HCT116 (cell line): Measurements from ENCODE around the gene PTPRJ. TPM values are rescaled to one million over a fixed set of nuclear protein-coding genes. Genes with fewer than 3 reads are reported as not detected.

Experiments used
- ATAC-seq: fragments of 200-7000 bp; cut with Tn5 transposase; 2 replicates; pipeline ENCODE4 v1.9.1; 2020; ENCODE audit warnings: mild to moderate bottlenecking, moderate library complexity
- BruUV-seq: library from RNA; stranded (reverse); fragments of 400-500 nt; replicated peaks from 2 replicates; lab custom pipeline; 2021; lab: Mats Ljungman, UMichigan
- CTCF ChIA-PET: fragments of 300-600 bp; sonication (Branson Sonifier 250); formaldehyde crosslinking; loops from one replicate; lab custom pipeline; 2021; ENCODE audit warnings: antibody characterized with exemption; lab: Charles Lee
- POLR2A ChIA-PET: fragments of 300-600, 350-600 bp; sonication (Branson Sonifier 250); formaldehyde crosslinking; loops from one replicate; lab custom pipeline; 2021; ENCODE audit warnings: antibody characterized with exemption; lab: Charles Lee
- RAD21 ChIA-PET, 2 experiments: fragments of 300-600 bp; sonication (Branson Sonifier 250); formaldehyde crosslinking; loops; one replicate each; lab custom pipeline; 2023; ENCODE audit warnings: low total read pairs in 2 of 2; ENCODE audit not compliant: uncharacterized antibody in 2 of 2, unreplicated experiment in 2 of 2, low non-redundant PET in 1 of 2; lab: Charles Lee
- DNase-seq: peaks from one replicate; pipeline ENCODE4 v3.0.0-alpha.2; 2010; ENCODE audit warnings: low read depth, low spot score
- H2AFZ ChIP-seq: fragments of 200-600 bp; shearing (Covaris generic), sonication (generic); 2 replicates; pipeline ENCODE4 v1.6.1; 2017; ENCODE audit warnings: low read depth, mixed run types, mixed read lengths, antibody characterized with exemption, low read length; ENCODE audit not compliant: poor library complexity, severe bottlenecking
- H3K27ac ChIP-seq: 2 replicates; pipeline ENCODE4 v1.5.1; 2012; ENCODE audit warnings: low read depth, low read length
- H3K27me3 ChIP-seq: fragments of 200-600 bp; sonication (generic); 2 replicates; pipeline ENCODE4 v1.6.1; 2016; ENCODE audit warnings: mixed run types, low read length, mixed read lengths; ENCODE audit not compliant: insufficient read depth
- H3K36me3 ChIP-seq, 2 experiments: fragments of 200-500 bp in 1 of 2; fragments of 200-600 bp in 1 of 2; sonication (Bioruptor generic) in 1 of 2; sonication (generic) in 1 of 2; 2 replicates each; pipeline versions ENCODE4 v1.5.1 to v1.6.1; 2014 to 2016; ENCODE audit warnings: low read length in 2 of 2, inconsistent platforms in 1 of 2, mixed read lengths in 1 of 2, mixed run types in 1 of 2; ENCODE audit not compliant: insufficient read depth in 2 of 2, control insufficient read depth in 1 of 2
- H3K4me1 ChIP-seq, 2 experiments: fragments of 200-600 bp in 1 of 2; sonication (generic) in 1 of 2; 2 replicates each; pipeline versions ENCODE4 v1.5.1 to v1.6.1; 2012 to 2017; ENCODE audit warnings: low read length in 2 of 2, inconsistent platforms in 1 of 2, mild to moderate bottlenecking in 1 of 2, mixed read lengths in 1 of 2, mixed run types in 1 of 2, moderate library complexity in 1 of 2; ENCODE audit not compliant: insufficient read depth in 2 of 2, control insufficient read depth in 1 of 2
- H3K4me2 ChIP-seq: fragments of 200-600 bp; sonication (generic); 2 replicates; pipeline ENCODE4 v1.6.1; 2017; ENCODE audit warnings: mixed run types, low read length, mixed read lengths
- H3K4me3 ChIP-seq, 2 experiments: fragments of 200-600 bp in 1 of 2; sonication (generic) in 1 of 2; replicated peaks in 1 of 2; 2 replicates each; pipeline ENCODE4 v1.5.1; 2011 to 2016; ENCODE audit warnings: low read length in 2 of 2, control low read depth in 1 of 2, low read depth in 1 of 2, mild to moderate bottlenecking in 1 of 2, mixed read lengths in 1 of 2, mixed run types in 1 of 2
- H3K79me2 ChIP-seq: fragments of 200-600 bp; sonication (generic); 2 replicates; pipeline ENCODE4 v1.6.1; 2017; ENCODE audit warnings: mild to moderate bottlenecking, mixed run types, low read length, moderate library complexity, mixed read lengths; ENCODE audit not compliant: insufficient read depth
- H3K9ac ChIP-seq: fragments of 200-600 bp; sonication (generic); 2 replicates; pipeline ENCODE4 v1.6.1; 2016; ENCODE audit warnings: low read length, mixed read lengths
- H3K9me2 ChIP-seq: fragments of 200-600 bp; sonication (generic), shearing (Covaris generic); 2 replicates; pipeline ENCODE4 v1.6.1; 2017; ENCODE audit warnings: mixed run types, mild to moderate bottlenecking, moderate library complexity; ENCODE audit not compliant: insufficient read depth
- H3K9me3 ChIP-seq, 2 experiments: fragments of 200-500 bp in 1 of 2; fragments of 200-600 bp in 1 of 2; sonication (Bioruptor generic) in 1 of 2; sonication (generic) in 1 of 2; 2 replicates each; pipeline ENCODE4 v1.6.1; 2014 to 2017; ENCODE audit warnings: low read length in 2 of 2, mixed read lengths in 2 of 2, inconsistent platforms in 1 of 2, low read depth in 1 of 2, mild to moderate bottlenecking in 1 of 2, mixed run types in 1 of 2, moderate library complexity in 1 of 2; ENCODE audit not compliant: control insufficient read depth in 1 of 2, insufficient read depth in 1 of 2
- H4K20me1 ChIP-seq: fragments of 200-600 bp; sonication (generic), shearing (Covaris generic); 2 replicates; pipeline ENCODE4 v1.6.1; 2017; ENCODE audit warnings: mixed run types, mild to moderate bottlenecking, moderate library complexity; ENCODE audit not compliant: insufficient read depth
- ELF1 ChIP-seq: IDR thresholded peaks from 2 replicates; pipeline ENCODE4 v1.6.1; 2012; ENCODE audit warnings: low read depth, borderline replicate concordance
- EZH2 ChIP-seq: fragments of 200-600 bp; sonication (generic); IDR thresholded peaks from 2 replicates; pipeline ENCODE4 v1.6.1; 2017; ENCODE audit warnings: antibody characterized with exemption, mixed run types
- EZH2phosphoT487 ChIP-seq: fragments of 200-600 bp; IDR thresholded peaks from 2 replicates; pipeline ENCODE4 v1.6.1; 2018; ENCODE audit warnings: antibody characterized with exemption, borderline replicate concordance
- JUND ChIP-seq: IDR thresholded peaks from 2 replicates; pipeline ENCODE4 v1.6.1; 2012
- POLR2A ChIP-seq: IDR thresholded peaks from 2 replicates; pipeline ENCODE4 v1.7.0; 2011; ENCODE audit warnings: borderline replicate concordance; ENCODE audit not compliant: insufficient read depth, insufficient read length; ENCODE audit errors: extremely low read depth
- POLR2AphosphoS5 ChIP-seq: IDR thresholded peaks from 2 replicates; pipeline ENCODE4 v1.6.1; 2011; ENCODE audit warnings: mild to moderate bottlenecking, low read depth, low read length, moderate library complexity
- RAD21 ChIP-seq: IDR thresholded peaks from 2 replicates; pipeline ENCODE4 v1.6.1; 2012; ENCODE audit warnings: low read depth, mild to moderate bottlenecking
- SIN3A ChIP-seq: IDR thresholded peaks from 2 replicates; pipeline ENCODE4 v1.6.1; 2012; ENCODE audit warnings: low read depth
- SP1 ChIP-seq: IDR thresholded peaks from 2 replicates; pipeline ENCODE4 v1.6.1; 2012; ENCODE audit warnings: low read depth
- TCF7L2 ChIP-seq: IDR thresholded peaks from 2 replicates; pipeline ENCODE4 v1.7.0; 2011; ENCODE audit warnings: borderline replicate concordance, inconsistent platforms; ENCODE audit not compliant: insufficient read depth, insufficient read length; ENCODE audit errors: extremely low read depth
- ZNF274 ChIP-seq: fragments of 200-500 bp; sonication (Bioruptor generic); IDR thresholded peaks from 2 replicates; pipeline ENCODE4 v1.6.1; 2014; ENCODE audit warnings: mild to moderate bottlenecking, low read depth, low read length, inconsistent platforms
- intact Hi-C: fragments of 100-400 bp; cut with micrococcal nuclease; formaldehyde crosslinking; loops from 2 replicates; pipeline ENCODE4 v1.10.0; 2022
- total RNA-seq: library from RNA; stranded (reverse); gene quantifications from one replicate; pipeline ENCODE4 v1.2.1, GENCODE V29; 2021; ENCODE audit not compliant: unreplicated experiment
- TF ChIP-seq, protein P1 (sequence below): IDR thresholded peaks from 2 replicates; pipeline ENCODE4 v1.6.1; 2011; ENCODE audit warnings: mild to moderate bottlenecking, low read length, moderate library complexity; ENCODE audit not compliant: insufficient replicate concordance; ENCODE audit errors: extremely low read depth
- TF ChIP-seq, protein P2 (sequence below), 3 experiments: fragments of 200-600 bp in 1 of 3; sonication (generic) in 1 of 3; IDR thresholded peaks in 2 of 3; conservative IDR thresholded peaks in 1 of 3; 2 replicates each; pipeline ENCODE4 v1.5.1; 2012 to 2017; ENCODE audit warnings: low read depth in 2 of 3, low read length in 2 of 3, antibody characterized with exemption in 1 of 3, borderline replicate concordance in 1 of 3, control low read depth in 1 of 3, mild to moderate bottlenecking in 1 of 3, mixed read lengths in 1 of 3, mixed run types in 1 of 3, moderate library complexity in 1 of 3; ENCODE audit not compliant: insufficient read depth in 1 of 3
- TF ChIP-seq, protein P3 (sequence below): IDR thresholded peaks from 2 replicates; pipeline ENCODE4 v1.6.1; 2012

Gene PTPRJ
- total RNA-seq, 1 experiment from 2014 or later = 19.1 TPM

DNA sequence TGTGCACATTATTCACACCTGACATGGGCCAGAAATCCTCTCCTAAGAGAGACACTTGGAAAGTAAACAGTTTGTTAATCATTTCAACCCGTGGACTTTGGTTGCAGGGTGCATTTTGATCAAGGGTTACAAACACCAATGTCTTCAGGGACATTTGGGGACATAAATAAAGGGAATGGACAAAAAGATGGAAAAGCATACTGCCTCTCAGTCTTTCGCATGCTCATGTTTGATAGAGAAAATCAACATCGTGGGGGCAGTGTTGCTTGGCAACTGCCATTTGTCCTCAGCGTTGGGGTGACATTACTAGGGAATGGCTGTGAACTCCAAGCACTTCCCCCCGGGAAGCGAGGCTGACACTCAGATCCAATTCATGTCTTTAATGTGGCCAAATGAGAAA is 121.6 kb downstream of the PTPRJ start:
- Histone ChIP-seq H3K4me2 (no peak overlapping the region), H3K79me2 (no peaks in the 10 kb centered on the region; the same call in 1 of the 2 replicates)
- CTCF ChIA-PET = no interaction called here

More for the DNA sequence above, 121.6 kb downstream of the PTPRJ start:
- TF ChIP-seq JUND (no peak), SP1 (no peak), POLR2AphosphoS5 (no peak), POLR2A (no peak), EZH2phosphoT487 (no peak), ZNF274 (no peak), EZH2 (no peak), SIN3A (no peak), ELF1 (no peak), RAD21 (no peak), TCF7L2 (no peak)
- TF ChIP-seq, protein P1, sequence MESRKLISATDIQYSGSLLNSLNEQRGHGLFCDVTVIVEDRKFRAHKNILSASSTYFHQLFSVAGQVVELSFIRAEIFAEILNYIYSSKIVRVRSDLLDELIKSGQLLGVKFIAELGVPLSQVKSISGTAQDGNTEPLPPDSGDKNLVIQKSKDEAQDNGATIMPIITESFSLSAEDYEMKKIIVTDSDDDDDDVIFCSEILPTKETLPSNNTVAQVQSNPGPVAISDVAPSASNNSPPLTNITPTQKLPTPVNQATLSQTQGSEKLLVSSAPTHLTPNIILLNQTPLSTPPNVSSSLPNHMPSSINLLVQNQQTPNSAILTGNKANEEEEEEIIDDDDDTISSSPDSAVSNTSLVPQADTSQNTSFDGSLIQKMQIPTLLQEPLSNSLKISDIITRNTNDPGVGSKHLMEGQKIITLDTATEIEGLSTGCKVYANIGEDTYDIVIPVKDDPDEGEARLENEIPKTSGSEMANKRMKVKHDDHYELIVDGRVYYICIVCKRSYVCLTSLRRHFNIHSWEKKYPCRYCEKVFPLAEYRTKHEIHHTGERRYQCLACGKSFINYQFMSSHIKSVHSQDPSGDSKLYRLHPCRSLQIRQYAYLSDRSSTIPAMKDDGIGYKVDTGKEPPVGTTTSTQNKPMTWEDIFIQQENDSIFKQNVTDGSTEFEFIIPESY = no peak
- TF ChIP-seq, protein P2, sequence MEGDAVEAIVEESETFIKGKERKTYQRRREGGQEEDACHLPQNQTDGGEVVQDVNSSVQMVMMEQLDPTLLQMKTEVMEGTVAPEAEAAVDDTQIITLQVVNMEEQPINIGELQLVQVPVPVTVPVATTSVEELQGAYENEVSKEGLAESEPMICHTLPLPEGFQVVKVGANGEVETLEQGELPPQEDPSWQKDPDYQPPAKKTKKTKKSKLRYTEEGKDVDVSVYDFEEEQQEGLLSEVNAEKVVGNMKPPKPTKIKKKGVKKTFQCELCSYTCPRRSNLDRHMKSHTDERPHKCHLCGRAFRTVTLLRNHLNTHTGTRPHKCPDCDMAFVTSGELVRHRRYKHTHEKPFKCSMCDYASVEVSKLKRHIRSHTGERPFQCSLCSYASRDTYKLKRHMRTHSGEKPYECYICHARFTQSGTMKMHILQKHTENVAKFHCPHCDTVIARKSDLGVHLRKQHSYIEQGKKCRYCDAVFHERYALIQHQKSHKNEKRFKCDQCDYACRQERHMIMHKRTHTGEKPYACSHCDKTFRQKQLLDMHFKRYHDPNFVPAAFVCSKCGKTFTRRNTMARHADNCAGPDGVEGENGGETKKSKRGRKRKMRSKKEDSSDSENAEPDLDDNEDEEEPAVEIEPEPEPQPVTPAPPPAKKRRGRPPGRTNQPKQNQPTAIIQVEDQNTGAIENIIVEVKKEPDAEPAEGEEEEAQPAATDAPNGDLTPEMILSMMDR (IDR thresholded peaks at IDR 0.05 in 2 of 3, conservative IDR thresholded peaks at IDR 0.05 in 1 of 3; ENCODE audit: borderline replicate concordance in 1 of 3, insufficient read depth in 1 of 3, low read depth in 2 of 3, low read length in 2 of 3) = no peak
- TF ChIP-seq, protein P3, sequence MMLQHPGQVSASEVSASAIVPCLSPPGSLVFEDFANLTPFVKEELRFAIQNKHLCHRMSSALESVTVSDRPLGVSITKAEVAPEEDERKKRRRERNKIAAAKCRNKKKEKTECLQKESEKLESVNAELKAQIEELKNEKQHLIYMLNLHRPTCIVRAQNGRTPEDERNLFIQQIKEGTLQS = no peak
- Histone ChIP-seq H3K4me3 (no peak overlapping the region), H3K9me3 (no peaks in the 10 kb centered on the region), H3K36me3 (no peaks in the 10 kb centered on the region), H3K27me3 (no peaks in the 10 kb centered on the region), H3K27ac (no peak overlapping the region), H3K9ac (no peak overlapping the region), H3K4me1 (peaks cover 18 to 19% of the 10 kb centered on the region in 2 experiments), H4K20me1 (no peaks in the 10 kb centered on the region), H3K9me2 (no peaks in the 10 kb centered on the region), H2AFZ (no peak overlapping the region)
- ChIA-PET RAD21 (no interaction called here), POLR2A (no interaction called here)
- ATAC-seq (no peak), DNase-seq (no peak)
- intact Hi-C loops = no loop called here
- no TSS peak for BruUV-seq
